Large intestine (tissue), 3 donors: ENCODE measurements around the gene CNTNAP2. TPM values are rescaled to one million over a fixed set of nuclear protein-coding genes. Genes with fewer than 3 reads are reported as not detected.
"Not testable (repeated sequence)": the region's sequence is repeated elsewhere in the genome, so short reads cannot be mapped to it uniquely, and the experiment has no call there.

Source experiments
- DNase-seq, 2 donors: peaks; one replicate each; pipeline versions ENCODE4 v3.0.0 to v3.0.0-alpha.2; 2013
- H3K27ac ChIP-seq: one replicate; pipeline ENCODE4 v1.5.1; 2013; ENCODE audit warnings: low read length
- H3K27me3 ChIP-seq: 2 replicates; pipeline ENCODE4 v1.6.1; 2013; ENCODE audit warnings: low read length; ENCODE audit not compliant: control insufficient read depth, insufficient read depth
- H3K36me3 ChIP-seq: 2 replicates; pipeline ENCODE4 v1.6.1; 2013; ENCODE audit warnings: low read length; ENCODE audit not compliant: control insufficient read depth, insufficient read depth
- H3K4me1 ChIP-seq: one replicate; pipeline ENCODE4 v1.6.1; 2013; ENCODE audit warnings: low read length; ENCODE audit not compliant: control insufficient read depth, insufficient read depth
- H3K4me3 ChIP-seq: one replicate; pipeline ENCODE4 v1.5.1; 2013; ENCODE audit warnings: low read length
- H3K9me3 ChIP-seq: one replicate; pipeline ENCODE4 v1.6.1; 2013; ENCODE audit warnings: mild to moderate bottlenecking, low read depth, low read length, moderate library complexity; ENCODE audit not compliant: control insufficient read depth
- WGBS: methylation state at CpG from one replicate; pipeline ENCODE4 v1.1.5; 2013; ENCODE audit warnings: low lambda C conversion rate; ENCODE audit not compliant: insufficient coverage; 5-methylcytosine and 5-hydroxymethylcytosine counted together
- polyA plus RNA-seq: library from polyadenylated mRNA; unstranded; fragments of 120-200 nt; gene quantifications from one replicate; pipeline ENCODE4 v1.2.1, GENCODE V29; 2013

The CNTNAP2 gene
- polyA plus RNA-seq, 1 donor = 12.9 TPM

- H3K4me1 ChIP-seq = no peaks in the 10 kb centered on the region
- H3K9me3 ChIP-seq = peaks cover 2% of the 10 kb centered on the region
- no peak overlapping the region for H3K27ac ChIP-seq
- 100% methylated on average over 2 of the region's 11 CpGs for WGBS
- no peaks in the 10 kb centered on the region for H3K27me3 ChIP-seq
- no peak for DNase-seq
- no peak overlapping the region for H3K4me3 ChIP-seq
- no peaks in the 10 kb centered on the region for H3K36me3 ChIP-seq
Measured at GRCh38 chr7:148419856-148420832, 2303.5 kb downstream of the CNTNAP2 start.

DNA sequence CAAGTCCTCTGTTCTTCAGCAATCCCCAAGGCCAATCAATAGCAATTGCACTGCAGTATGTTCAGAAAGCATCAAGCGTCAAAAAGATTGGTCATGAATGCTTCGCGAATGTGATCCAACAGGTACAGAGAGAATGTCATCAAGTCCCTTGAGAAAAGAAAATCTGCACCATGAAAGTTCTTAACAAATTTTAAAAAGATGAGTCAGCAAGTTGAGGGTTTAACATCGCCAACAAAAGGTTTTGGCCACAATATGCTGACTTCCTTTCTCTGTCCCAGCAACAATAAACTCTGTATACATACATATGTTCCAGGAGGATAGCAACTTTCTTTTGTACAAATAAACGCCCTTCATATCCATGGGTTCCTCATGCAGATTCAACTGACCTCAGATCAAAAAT, 2305.4 kb downstream of the CNTNAP2 start:
- no peaks in the 10 kb centered on the region for H3K4me1 ChIP-seq
- no peaks in the 10 kb centered on the region for H3K9me3 ChIP-seq
- no peak for DNase-seq
- no peaks in the 10 kb centered on the region for H3K36me3 ChIP-seq
- no peak overlapping the region for H3K4me3 ChIP-seq
- no peak overlapping the region for H3K27ac ChIP-seq
- 93% methylated on average over 3 of the region's 5 CpGs for WGBS
- no peaks in the 10 kb centered on the region for H3K27me3 ChIP-seq

- not testable (repeated sequence) for H3K27ac ChIP-seq, H3K4me1 ChIP-seq, DNase-seq, H3K9me3 ChIP-seq, H3K36me3 ChIP-seq, H3K27me3 ChIP-seq, H3K4me3 ChIP-seq
- no CpG with 5 or more reads among the region's 24 CpGs for WGBS
Measured at GRCh38 chr7:148426393-148426792, 2309.8 kb downstream of the CNTNAP2 start.

DNA sequence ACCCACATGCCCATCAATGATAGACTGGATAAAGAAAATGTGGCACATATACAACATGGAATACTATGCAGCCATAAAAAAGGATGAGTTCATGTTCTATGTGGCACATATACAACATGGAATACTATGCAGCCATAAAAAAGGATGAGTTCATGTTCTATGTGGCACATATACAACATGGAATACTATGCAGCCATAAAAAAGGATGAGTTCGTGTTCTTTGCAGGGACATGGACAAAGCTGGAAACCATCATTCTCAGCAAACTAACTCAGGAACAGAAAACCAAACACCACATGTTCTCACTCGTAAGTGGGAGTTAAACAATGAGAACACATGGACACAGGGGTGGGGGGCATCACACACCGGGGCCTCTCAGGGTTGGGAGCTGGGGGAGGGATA, 2314.1 kb downstream of the CNTNAP2 start:
- H3K27me3 ChIP-seq, H3K9me3 ChIP-seq, H3K4me3 ChIP-seq, DNase-seq, H3K4me1 ChIP-seq, H3K36me3 ChIP-seq, H3K27ac ChIP-seq: not testable (repeated sequence)
- 100% methylated on average over 1 of the region's 3 CpGs for WGBS

GRCh38 chr7:148433521-148434180, 2317.1 kb downstream of the CNTNAP2 start:
- no peaks in the 10 kb centered on the region for H3K36me3 ChIP-seq
- H3K27me3 ChIP-seq = no peaks in the 10 kb centered on the region
- no peaks in the 10 kb centered on the region for H3K9me3 ChIP-seq
- no peak overlapping the region for H3K4me3 ChIP-seq
- no peaks in the 10 kb centered on the region for H3K4me1 ChIP-seq
- no peak for DNase-seq
- no peak overlapping the region for H3K27ac ChIP-seq
- 40% methylated on average over 1 of the region's 3 CpGs for WGBS

- Histone ChIP-seq H3K4me1 (no peaks in the 10 kb centered on the region), H3K9me3 (no peaks in the 10 kb centered on the region), H3K36me3 (no peaks in the 10 kb centered on the region), H3K27ac (no peak overlapping the region), H3K27me3 (no peaks in the 10 kb centered on the region), H3K4me3 (no peak overlapping the region)
- DNase-seq = no peak
- WGBS = no CpG with 5 or more reads among the region's 13 CpGs
Measured at GRCh38 chr7:148434181-148434757, 2317.7 kb downstream of the CNTNAP2 start.

DNA sequence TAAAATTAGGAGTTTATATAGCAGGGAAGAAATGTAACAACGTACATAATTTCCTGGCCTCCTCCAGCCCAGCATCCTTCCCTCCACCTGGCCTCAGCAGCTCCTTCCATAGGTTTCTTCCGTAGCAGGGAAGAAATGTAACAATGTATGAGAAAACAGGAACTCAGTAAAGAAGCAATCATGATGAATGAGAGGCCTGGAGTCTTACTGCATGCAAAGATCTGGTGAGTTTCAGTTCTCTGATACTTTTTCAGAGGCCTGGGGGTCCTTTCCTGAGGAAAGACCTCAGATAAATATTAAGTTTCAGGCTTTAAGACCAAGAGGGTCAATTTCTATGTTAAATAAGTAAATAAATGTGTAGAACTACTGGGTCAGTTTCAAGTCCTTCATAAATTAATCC, 2318.3 kb downstream of the CNTNAP2 start:
- Histone ChIP-seq H3K4me1 (peaks cover 2% of the 10 kb centered on the region), H3K4me3 (no peak overlapping the region), H3K9me3 (no peaks in the 10 kb centered on the region), H3K36me3 (no peaks in the 10 kb centered on the region), H3K27me3 (no peaks in the 10 kb centered on the region), H3K27ac (no peak overlapping the region)
- WGBS = no CpG with 5 or more reads among the region's 2 CpGs
- DNase-seq = no peak

- no peaks in the 10 kb centered on the region for H3K9me3 ChIP-seq
- H3K36me3 ChIP-seq = no peaks in the 10 kb centered on the region
- H3K4me3 ChIP-seq = no peak overlapping the region
- no CpG with 5 or more reads among the region's 6 CpGs for WGBS
- peaks cover 5% of the 10 kb centered on the region for H3K4me1 ChIP-seq
- H3K27me3 ChIP-seq = no peaks in the 10 kb centered on the region
- DNase-seq = no peak
- no peak overlapping the region for H3K27ac ChIP-seq
Measured at GRCh38 chr7:148435715-148436114, 2319.1 kb downstream of the CNTNAP2 start.

GRCh38 chr7:148436135-148436534, 2319.5 kb downstream of the CNTNAP2 start:
- peaks cover 5% of the 10 kb centered on the region for H3K4me1 ChIP-seq
- no CpG with 5 or more reads among the region's 4 CpGs for WGBS
- no peak overlapping the region for H3K27ac ChIP-seq
- no peaks in the 10 kb centered on the region for H3K36me3 ChIP-seq
- no peak overlapping the region for H3K4me3 ChIP-seq
- no peaks in the 10 kb centered on the region for H3K9me3 ChIP-seq
- H3K27me3 ChIP-seq = no peaks in the 10 kb centered on the region
- DNase-seq = no peak

DNA sequence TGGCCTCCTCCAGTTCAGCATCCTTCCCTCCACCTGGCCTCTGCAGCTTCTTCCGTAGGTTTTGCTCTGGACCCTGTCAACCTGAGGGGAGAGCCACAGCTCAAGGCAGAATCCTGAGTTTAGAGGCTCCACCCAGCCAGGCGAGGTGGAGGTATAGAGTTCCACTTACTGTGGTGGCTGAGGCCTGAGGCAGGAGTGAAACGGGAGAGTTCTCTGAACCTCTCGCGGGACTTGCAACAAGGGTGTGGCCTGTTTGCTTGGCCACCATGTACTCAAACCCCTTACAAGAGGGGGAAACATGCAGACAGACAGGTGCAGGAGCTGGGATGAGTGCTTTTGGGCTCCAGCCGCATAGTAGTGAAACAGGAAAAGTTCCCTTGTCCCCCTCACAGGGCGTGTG, 2320.0 kb downstream of the CNTNAP2 start:
- Histone ChIP-seq H3K27ac (no peak overlapping the region), H3K36me3 (no peaks in the 10 kb centered on the region), H3K27me3 (no peaks in the 10 kb centered on the region), H3K9me3 (no peaks in the 10 kb centered on the region), H3K4me1 (peaks cover 5% of the 10 kb centered on the region), H3K4me3 (no peak overlapping the region)
- DNase-seq = peak in 1 of 2 donors; percentile 26
- no CpG with 5 or more reads among the region's 7 CpGs for WGBS
